Tibial nerve (tissue), 4 donors: ENCODE measurements around the gene PDLIM7. TPM values are rescaled to one million over a fixed set of nuclear protein-coding genes. Genes with fewer than 3 reads are reported as not detected.

ENCODE experiments used
- DNase-seq, 2 donors: peaks; one replicate each; pipeline ENCODE4 v3.0.0-alpha.2; 2019; ENCODE audit warnings: low spot score in 2 of 2
- H3K27ac ChIP-seq, 4 donors: fragments of 200-600 bp; sonication (generic) in 3 of 4; one replicate each; pipeline ENCODE4 v1.5.1; 2017 to 2019; ENCODE audit warnings: mild to moderate bottlenecking in 1 of 4
- H3K27me3 ChIP-seq, 2 donors: fragments of 200-600 bp; sonication (generic) in 1 of 2; one replicate each; pipeline versions ENCODE4 v1.5.1 to v1.6.0; 2017 to 2019
- H3K36me3 ChIP-seq, 3 donors: fragments of 200-600 bp; sonication (generic); one replicate each; pipeline ENCODE4 v1.5.1; 2018 to 2019
- H3K4me1 ChIP-seq, 4 donors: fragments of 200-600 bp; sonication (generic) in 3 of 4; one replicate each; pipeline ENCODE4 v1.5.1; 2017 to 2019
- H3K4me3 ChIP-seq, 4 donors: fragments of 200-600 bp; sonication (generic) in 3 of 4; one replicate each; pipeline ENCODE4 v1.5.1; 2017 to 2019; ENCODE audit warnings: mild to moderate bottlenecking in 1 of 4, moderate library complexity in 1 of 4
- H3K9me3 ChIP-seq, 4 donors: fragments of 200-600 bp; sonication (generic) in 3 of 4; one replicate each; pipeline ENCODE4 v1.5.1; 2017 to 2019
- CTCF ChIP-seq, 5 experiments: fragments of 200-600 bp in 3 of 5; fragments of 450-650 bp in 2 of 5; sonication (generic) in 3 of 5; IDR thresholded peaks; one replicate each; pipeline ENCODE4 v1.5.1; 2016 to 2019; ENCODE audit warnings: antibody characterized with exemption in 5 of 5, mild to moderate bottlenecking in 3 of 5, moderate library complexity in 2 of 5
- EP300 ChIP-seq, 2 donors: sonication (generic); formaldehyde crosslinking; IDR thresholded peaks; one replicate each; pipeline ENCODE4 v1.6.1; 2017; ENCODE audit warnings: antibody characterized with exemption in 2 of 2, mild to moderate bottlenecking in 1 of 2
- POLR2A ChIP-seq, 2 donors: fragments of 450-650 bp; IDR thresholded peaks; one replicate each; pipeline ENCODE4 v1.6.1; 2017; ENCODE audit warnings: antibody characterized with exemption in 2 of 2, mild to moderate bottlenecking in 2 of 2, moderate library complexity in 2 of 2
- WGBS, 2 donors: methylation state at CpG; one replicate each; pipeline ENCODE4 v1.1.5; 2018; 5-methylcytosine and 5-hydroxymethylcytosine counted together
- total RNA-seq, 4 donors: library from RNA; depleted of rRNA; stranded (reverse); fragments of >200 nt; gene quantifications; one replicate each; pipeline ENCODE4 v1.1.0, GENCODE V29; 2016

The PDLIM7 gene
- total RNA-seq, 4 donors from 2014 or later: 78.0 to 138 (median 89.9) TPM

- H3K4me3 ChIP-seq: no peak overlapping the region
- peak overlapping the region; percentile 3 to 74 (median 43) for H3K27ac ChIP-seq
- peaks cover 0 to 15% of the 10 kb centered on the region in 2 donors for H3K27me3 ChIP-seq
- no peaks in the 10 kb centered on the region for H3K9me3 ChIP-seq
- 27 to 28% methylated on average over 12 of the region's 12 CpGs for WGBS, 2 donors
- peaks cover 0 to 38% (median 23%) of the 10 kb centered on the region in 4 donors for H3K4me1 ChIP-seq
- DNase-seq: no peak
- peaks cover 0 to 35% (median 0%) of the 10 kb centered on the region in 3 donors for H3K36me3 ChIP-seq
- no peak for TF ChIP-seq CTCF (IDR thresholded peaks at IDR 0.05)
- TF ChIP-seq POLR2A (IDR thresholded peaks at IDR 0.05): no peak
- TF ChIP-seq EP300 (IDR thresholded peaks at IDR 0.05): no peak
Measured at GRCh38 chr5:177456591-177456964, 40.8 kb downstream of the PDLIM7 start.

GRCh38 chr5:177455661-177456590 lies 41.5 kb downstream of the PDLIM7 start:
- no peaks in the 10 kb centered on the region for H3K9me3 ChIP-seq
- DNase-seq: peak; percentile 92 to 95
- peaks cover 0 to 31% (median 0%) of the 10 kb centered on the region in 3 donors for H3K36me3 ChIP-seq
- WGBS, 2 donors: 0 to 3% methylated on average over 18 to 30 of the region's 76 CpGs
- H3K27ac ChIP-seq: peak overlapping the region; percentile 43 to 80 (median 68)
- peak overlapping the region; percentile 45 to 74 (median 66) for H3K4me3 ChIP-seq
- H3K4me1 ChIP-seq: peaks cover 0 to 38% (median 23%) of the 10 kb centered on the region in 4 donors
- TF ChIP-seq CTCF (IDR thresholded peaks at IDR 0.05): peak; percentile 85 to 98 (median 96)
- peak in 1 of 2 donors; percentile 20 for TF ChIP-seq EP300 (IDR thresholded peaks at IDR 0.05)
- no peak for TF ChIP-seq POLR2A (IDR thresholded peaks at IDR 0.05)
- H3K27me3 ChIP-seq: peaks cover 0 to 16% of the 10 kb centered on the region in 2 donors

GRCh38 chr5:177455036-177455660 lies 42.3 kb downstream of the PDLIM7 start:
- no peak for TF ChIP-seq EP300 (IDR thresholded peaks at IDR 0.05)
- TF ChIP-seq POLR2A (IDR thresholded peaks at IDR 0.05): peak in 1 of 2 donors; percentile 9
- peak; percentile 51 to 89 (median 77) for TF ChIP-seq CTCF (IDR thresholded peaks at IDR 0.05)
- Histone ChIP-seq H3K27ac (peak overlapping the region; percentile 43 to 80 (median 71)), H3K4me3 (peak overlapping the region; percentile 45 to 74 (median 66)), H3K36me3 (peaks cover 0 to 25% (median 0%) of the 10 kb centered on the region in 3 donors), H3K4me1 (peaks cover 0 to 38% (median 23%) of the 10 kb centered on the region in 4 donors), H3K27me3 (peaks cover 0 to 24% of the 10 kb centered on the region in 2 donors), H3K9me3 (no peaks in the 10 kb centered on the region)
- WGBS, 2 donors: 0 to 1% methylated on average over 27 to 67 of the region's 80 CpGs
- DNase-seq: no peak

GRCh38 chr5:177454397-177455035 lies 42.9 kb downstream of the PDLIM7 start:
- DNase-seq: peak; percentile 86 to 87
- H3K27me3 ChIP-seq: peaks cover 0 to 25% of the 10 kb centered on the region in 2 donors

More at GRCh38 chr5:177454397-177455035, 42.9 kb downstream of the PDLIM7 start:
- 0 to 1% methylated on average over 4 to 49 of the region's 84 CpGs for WGBS, 2 donors
- TF ChIP-seq EP300 (IDR thresholded peaks at IDR 0.05) (no peak), CTCF (IDR thresholded peaks at IDR 0.05) (peak; percentile 97 to 99 (median 97))
- Histone ChIP-seq H3K9me3 (no peaks in the 10 kb centered on the region), H3K27ac (peak overlapping the region; percentile 43 to 80 (median 71)), H3K4me1 (peaks cover 0 to 38% (median 23%) of the 10 kb centered on the region in 4 donors), H3K36me3 (peaks cover 0 to 19% (median 0%) of the 10 kb centered on the region in 3 donors), H3K4me3 (peak overlapping the region; percentile 45 to 74 (median 66))
